GM12801 (cell line): Measurements from ENCODE around the gene HK1.

Experiments
- TF ChIP-seq, protein P1 (sequence below): IDR thresholded peaks from one replicate; pipeline ENCODE4 v1.5.1; 2011; ENCODE audit warnings: control low read depth; ENCODE audit not compliant: insufficient read length; ENCODE audit errors: extremely low read depth

Gene HK1

GRCh38 chr10:69377933-69378332 lies 99.6 kb downstream of the HK1 start:
- TF ChIP-seq, protein P1, sequence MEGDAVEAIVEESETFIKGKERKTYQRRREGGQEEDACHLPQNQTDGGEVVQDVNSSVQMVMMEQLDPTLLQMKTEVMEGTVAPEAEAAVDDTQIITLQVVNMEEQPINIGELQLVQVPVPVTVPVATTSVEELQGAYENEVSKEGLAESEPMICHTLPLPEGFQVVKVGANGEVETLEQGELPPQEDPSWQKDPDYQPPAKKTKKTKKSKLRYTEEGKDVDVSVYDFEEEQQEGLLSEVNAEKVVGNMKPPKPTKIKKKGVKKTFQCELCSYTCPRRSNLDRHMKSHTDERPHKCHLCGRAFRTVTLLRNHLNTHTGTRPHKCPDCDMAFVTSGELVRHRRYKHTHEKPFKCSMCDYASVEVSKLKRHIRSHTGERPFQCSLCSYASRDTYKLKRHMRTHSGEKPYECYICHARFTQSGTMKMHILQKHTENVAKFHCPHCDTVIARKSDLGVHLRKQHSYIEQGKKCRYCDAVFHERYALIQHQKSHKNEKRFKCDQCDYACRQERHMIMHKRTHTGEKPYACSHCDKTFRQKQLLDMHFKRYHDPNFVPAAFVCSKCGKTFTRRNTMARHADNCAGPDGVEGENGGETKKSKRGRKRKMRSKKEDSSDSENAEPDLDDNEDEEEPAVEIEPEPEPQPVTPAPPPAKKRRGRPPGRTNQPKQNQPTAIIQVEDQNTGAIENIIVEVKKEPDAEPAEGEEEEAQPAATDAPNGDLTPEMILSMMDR, result no peak

DNA sequence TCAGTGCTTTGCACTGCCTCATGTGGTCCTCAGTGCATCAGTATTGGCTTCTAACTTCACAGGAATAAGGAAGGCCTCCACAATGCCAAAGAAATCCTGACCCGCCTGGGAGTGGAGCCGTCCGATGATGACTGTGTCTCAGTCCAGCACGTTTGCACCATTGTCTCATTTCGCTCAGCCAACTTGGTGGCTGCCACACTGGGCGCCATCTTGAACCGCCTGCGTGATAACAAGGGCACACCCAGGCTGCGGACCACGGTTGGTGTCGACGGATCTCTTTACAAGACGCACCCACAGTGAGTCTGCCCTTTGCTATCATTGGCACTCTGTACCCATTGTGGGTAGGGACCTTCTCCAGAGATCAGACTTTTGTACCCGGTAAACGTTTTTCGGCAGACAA lies 101.5 kb downstream of the HK1 start:
- TF ChIP-seq, protein P1, result no peak

DNA sequence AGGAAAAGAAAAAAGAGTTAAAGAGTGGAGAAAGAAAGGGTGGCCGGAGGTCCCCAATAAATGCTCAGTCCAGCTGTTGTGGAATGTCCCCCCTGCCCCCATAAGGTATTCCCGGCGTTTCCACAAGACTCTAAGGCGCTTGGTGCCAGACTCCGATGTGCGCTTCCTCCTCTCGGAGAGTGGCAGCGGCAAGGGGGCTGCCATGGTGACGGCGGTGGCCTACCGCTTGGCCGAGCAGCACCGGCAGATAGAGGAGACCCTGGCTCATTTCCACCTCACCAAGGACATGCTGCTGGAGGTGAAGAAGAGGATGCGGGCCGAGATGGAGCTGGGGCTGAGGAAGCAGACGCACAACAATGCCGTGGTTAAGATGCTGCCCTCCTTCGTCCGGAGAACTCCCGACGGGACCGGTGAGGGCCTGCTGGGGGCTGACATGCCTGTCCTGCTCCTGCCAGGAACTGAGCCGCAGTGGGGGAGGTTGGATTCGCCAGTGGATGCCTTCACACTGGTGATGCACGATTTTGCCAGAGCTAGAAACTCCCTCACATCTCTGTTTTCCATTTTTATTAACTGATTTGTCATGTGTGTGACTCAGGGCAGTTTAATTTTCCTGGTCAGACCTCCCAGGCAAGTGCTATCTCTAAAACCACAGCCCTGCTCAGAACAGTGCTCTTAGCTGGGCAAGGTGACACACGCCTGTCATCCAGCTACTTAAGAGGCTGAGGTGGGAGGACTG lies 104.3 kb downstream of the HK1 start:
- TF ChIP-seq, protein P1, result no peak

DNA sequence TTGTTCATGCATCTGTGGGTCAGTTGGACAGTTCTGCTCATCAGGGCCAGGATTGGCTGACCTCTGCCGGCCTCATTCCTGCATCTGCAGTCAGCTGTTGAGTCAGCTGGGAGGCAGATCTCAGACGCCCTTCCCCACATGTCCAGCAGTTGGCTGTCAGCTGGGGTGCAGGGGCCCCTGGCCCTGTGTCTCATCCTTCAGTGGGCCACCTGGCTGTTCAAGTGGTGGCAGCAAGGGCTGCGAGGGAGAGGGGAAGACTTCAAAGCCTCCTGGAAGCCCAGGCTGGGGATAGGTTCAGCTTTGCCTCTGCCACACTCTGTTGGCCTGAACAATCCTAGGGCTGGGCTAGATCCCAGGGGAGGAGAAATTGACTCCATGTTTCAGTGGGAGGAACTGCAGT lies 105.3 kb downstream of the HK1 start:
- TF ChIP-seq, protein P1, result no peak

DNA sequence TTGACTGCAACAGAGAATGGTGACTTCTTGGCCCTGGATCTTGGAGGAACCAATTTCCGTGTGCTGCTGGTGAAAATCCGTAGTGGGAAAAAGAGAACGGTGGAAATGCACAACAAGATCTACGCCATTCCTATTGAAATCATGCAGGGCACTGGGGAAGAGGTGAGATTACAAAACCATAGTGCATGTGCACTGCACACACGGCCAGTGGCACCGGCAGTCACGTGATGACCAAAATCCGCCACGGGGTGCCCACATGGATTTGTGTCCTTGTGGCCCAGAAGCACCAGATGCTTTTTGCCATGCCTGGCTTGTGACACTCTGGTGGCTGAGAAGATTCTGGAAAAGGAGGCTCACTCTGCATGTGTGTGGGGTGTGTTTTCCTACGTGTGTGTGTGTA lies 106.0 kb downstream of the HK1 start:
- TF ChIP-seq, protein P1, result no peak

DNA sequence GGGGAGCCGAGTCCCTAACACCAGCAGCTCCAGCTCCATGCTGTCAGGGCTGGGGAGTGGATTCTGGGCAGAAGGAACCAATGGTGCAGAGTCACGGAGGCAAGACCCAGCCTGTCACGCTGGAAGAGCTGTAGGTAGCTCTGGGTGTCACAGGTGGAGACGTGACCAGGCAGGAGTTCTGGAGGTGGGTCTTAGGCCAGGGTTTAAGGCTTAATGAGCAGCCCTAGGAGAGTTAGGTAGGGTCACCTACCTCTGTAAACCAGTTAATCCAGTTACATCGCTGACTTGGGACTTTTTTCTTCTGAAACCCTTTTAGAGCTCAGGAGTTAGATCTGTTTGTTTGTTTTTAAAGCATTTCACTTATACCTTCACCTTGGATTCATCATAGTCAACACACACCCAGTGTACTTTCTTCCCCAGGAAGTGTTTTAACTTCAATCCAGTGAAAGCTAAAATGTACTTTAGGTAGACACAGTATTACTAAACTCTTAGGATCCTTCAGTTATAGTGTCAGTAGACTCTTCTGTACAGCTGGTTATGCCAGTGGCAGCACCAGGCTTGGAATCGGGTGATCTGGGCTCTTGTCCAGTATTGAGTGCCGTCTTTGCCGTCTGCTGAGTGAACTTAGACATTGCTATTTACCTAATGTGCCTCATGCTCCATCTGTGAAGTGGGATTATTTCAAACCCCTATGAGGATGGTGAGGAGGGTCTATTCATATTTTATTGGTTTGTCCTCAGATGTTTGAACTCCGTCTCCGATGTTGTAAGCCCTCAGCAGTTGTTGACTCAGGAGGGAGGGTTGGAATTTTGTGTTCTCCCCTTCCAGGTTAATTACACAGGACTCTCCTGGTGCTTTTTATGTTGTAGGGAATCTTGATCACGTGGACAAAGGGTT lies 107.4 kb downstream of the HK1 start:
- TF ChIP-seq, protein P1, result no peak

DNA sequence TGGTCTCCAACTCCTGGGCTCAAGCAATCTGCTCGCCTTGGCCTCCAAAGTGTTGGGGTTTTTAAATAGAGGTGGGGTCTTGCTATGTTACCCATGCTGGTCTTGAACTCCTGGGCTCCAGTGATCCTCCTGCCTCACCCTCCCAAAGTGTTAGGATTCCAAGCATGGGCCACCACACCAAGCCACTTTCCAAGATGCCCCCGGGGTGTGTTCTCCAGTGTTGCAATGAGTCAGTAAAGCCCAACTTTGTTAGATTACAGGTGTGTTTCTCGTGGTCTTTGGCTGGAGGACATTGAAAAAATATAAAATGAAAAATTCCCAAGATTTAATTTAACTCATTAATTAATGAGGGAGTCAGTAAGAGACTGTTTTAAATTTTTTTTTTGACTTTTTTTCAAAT lies 109.2 kb downstream of the HK1 start:
- TF ChIP-seq, protein P1, result no peak
